CD4-positive, alpha-beta T cell treated with Interferon alpha-2 for 1 hour (primary cell): Measurements from ENCODE around the gene FBXL17.

Experiments
- DNase-seq, 2 donors: peaks; one replicate each; pipeline ENCODE4 v3.0.0-alpha.2; 2020 to 2022

The FBXL17 gene

DNA sequence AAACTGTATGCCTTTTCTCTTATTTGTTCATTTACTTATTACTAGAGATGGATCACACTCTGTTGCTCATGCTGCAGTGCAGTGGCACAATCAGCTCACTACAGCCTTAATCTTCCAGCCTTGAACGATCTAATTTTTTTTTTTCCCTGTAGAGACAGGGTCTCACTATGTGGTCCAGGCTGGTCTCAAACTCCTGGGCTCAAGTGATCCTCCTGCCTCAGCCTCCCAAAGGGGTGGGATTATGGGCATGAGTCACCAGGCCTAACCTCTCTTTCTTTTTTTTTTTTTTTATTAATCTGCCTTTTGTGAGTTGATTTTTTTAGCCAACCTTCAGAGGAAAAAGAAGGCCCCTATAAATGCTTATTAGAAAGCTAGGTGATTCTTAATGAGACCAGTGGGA, 303.0 kb downstream of the FBXL17 start:
- DNase-seq = no peak

DNA sequence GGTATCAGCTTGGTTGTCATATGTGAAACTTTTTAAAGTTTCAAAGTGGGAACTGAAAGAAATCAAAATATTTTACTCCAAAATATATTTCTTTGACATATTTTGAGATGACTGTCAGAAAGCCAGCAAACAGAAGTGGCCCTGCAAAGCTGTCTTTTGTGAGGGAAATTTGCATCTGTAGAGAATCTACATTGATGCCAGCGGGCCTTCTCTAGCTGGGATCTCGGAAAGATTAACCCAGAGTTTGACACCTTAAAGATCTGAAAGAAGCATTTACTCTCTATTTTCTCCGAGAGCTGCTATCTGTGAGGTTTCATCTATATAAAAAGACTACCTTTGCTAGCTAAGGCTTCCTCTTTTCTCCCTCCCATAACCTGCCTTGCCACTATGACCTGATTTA, 303.6 kb downstream of the FBXL17 start:
- DNase-seq = no peak

DNA sequence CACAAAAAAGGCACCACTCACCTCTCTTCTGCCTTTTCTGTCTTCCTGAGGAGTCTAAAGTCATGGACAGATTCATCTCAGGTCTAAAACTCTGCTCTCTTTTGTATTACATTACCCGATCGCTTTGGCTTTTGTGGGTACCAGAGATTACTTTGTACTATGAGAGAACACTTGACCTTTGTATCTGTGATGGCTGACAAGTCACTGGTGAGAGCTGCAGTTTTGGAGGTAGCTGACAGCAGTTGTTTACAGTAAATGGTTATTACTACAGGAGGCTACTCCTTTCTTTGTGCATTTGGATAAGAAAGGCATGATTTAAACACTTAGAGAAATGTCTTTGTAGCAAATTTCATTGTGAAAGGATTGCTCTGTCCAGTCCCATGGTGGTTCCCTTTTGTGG, 307.3 kb downstream of the FBXL17 start:
- DNase-seq = no peak

DNA sequence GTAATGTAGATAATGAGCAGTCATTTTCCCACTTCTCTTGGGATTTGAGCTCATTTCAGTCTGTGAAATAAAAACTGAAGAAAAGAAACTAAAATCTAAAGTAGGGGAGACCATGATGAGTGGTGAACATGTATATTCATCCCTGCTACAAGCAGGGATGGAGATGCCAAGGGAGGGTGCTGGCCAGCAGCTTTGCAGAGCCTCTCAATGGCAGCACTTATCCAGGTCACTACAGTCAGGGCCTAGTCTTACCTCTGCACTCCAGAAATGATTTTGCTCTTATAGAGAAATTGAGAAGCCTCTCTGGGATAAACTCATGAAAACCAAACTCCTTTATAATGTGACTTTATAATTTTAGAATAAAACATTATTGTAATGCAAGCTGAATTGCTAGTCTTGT, 317.6 kb downstream of the FBXL17 start:
- DNase-seq = no peak

DNA sequence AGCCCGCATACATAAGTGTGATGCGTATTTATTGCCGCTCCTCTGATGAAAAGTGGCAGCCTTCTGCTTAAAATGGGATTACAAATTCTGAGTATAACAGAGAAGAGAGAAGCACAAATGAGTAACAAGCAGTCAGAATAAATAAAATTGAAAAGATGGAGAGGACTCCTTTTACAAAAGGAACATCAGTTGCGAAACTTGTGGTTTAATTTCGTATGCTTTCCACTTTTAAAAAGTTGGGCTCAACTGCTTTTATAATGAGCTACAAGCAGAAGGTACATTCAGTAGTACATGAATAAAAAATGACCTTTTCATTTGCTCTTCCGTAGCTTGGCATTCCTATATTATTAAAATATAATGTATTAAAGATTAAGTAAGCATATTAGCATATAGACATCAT, 320.0 kb downstream of the FBXL17 start:
- DNase-seq = no peak

DNA sequence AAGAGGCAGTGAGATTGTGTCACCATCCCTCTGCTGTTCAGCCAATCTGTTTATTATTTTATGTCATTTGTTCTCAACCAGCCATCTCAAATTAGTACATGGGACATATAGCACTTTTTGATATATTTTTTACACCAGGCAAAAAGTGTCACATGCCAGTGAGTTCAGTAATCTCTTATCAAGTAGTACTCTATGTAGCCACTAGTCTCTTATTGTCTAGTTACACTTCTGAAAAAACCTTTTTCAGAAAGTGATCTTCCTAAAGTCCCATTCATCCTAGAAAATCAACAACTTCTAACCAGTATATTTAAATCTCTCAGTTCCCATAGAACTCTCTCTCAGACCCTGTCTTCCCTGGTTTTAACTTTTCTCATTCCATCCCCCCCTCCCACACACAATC, 321.6 kb downstream of the FBXL17 start:
- DNase-seq = no peak

DNA sequence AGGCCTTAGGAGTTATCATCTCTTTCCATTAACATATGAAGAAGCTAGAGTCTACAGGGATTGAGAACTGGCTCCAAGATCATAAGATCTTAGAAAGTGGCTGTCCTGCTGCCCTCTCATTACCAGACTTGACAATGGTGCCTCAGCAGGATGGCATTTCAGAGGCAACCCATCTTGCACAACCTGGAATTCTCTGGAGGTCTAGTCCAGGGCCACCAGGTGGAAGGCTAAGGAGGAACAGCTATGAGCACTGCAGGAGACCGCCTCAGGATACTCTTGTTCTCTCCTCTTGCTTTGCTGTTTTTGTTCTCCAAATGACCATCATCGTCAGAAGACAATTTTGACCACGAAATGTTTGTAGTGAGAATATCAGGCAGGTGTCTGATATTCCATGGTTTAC, 322.6 kb downstream of the FBXL17 start:
- DNase-seq = no peak

DNA sequence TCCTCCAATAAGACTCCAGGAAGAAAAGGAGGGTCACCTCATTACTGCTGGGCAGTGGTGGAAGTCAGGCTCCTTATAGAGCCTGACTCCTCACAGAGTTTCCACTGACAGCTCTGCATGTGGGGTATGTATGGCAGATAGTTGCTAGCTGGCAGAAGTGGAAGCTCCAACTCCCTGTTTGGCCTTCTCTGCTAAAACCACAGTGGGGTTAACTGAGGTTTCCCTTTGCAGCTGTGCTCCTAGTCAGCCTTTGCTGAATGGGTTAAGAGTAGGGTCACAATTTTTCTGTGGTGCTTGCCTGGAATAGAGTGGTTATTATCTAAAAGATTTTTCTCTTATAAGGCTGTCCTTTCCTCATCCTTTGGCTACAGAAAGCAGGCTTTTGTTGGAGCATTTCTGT, 327.5 kb downstream of the FBXL17 start:
- DNase-seq = no peak

DNA sequence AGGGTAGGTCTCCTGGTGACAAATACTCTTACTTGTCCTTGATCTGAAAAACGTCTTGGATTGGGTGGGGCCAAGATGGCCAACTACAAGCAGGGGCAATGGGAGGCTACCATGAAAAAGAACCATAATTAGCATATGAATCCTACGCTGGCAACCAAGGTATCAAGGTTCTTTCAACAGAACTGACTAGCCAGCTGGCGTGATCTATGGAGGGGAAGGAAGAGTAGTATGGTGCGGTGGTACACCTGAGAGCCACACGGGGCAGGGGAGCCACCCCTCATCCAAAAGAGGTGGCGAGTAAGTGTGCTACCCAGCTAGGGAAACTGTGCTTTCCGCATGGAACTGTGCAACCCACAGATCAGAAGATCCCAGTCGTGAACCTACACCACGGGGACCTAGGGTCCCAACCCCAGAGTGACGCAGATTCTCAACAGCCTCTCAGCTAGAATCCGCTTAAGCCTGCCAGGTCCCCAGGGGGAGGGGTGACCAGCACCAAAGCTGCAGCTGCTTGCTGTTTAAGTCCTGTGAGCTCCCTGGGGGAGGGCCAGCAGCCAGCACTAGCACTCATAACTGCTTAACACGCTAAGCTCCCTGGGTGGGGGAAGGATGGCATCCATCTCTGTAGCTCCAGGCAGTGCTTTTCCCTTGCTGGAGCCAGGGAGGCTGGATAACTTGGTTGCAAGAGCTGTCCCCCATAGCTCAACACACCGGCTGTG, 334.8 kb downstream of the FBXL17 start:
- no peak for DNase-seq

DNA sequence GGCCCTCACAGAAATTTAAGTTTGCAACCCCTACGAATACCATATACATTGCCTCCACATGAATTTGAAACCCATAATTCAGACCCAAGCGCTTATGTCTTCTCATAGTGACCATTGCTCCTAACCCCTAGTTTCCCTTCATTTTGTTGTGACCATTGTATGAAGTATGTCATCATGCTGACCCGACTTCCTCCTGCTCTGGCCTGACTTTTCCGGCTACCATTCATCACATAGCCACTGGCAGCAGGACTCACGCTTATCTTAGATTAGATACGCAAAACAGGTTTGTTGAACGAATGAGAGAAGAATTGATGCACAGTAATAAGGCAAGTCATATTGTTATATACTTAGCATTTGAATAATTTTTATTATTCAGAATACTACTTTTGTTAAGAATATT, 345.4 kb downstream of the FBXL17 start:
- no peak for DNase-seq

DNA sequence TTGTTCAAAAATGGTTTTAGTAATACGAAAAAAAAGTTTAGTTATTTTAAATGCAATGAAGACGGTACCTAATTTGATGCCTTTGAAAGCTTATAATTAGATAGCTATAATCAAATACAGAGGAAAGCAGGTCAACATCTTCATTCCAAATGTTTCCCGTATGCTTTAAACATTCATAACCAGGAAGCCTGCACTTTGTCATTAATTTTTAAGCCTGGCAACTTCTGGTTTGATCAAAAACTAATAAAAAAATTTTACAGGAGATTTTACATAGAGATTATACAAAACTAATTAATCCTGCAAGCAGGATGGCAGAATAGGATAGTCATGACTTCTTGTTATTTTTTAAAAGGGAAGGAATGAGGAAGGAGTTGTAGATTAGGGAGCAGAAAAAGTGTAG, 353.0 kb downstream of the FBXL17 start:
- DNase-seq = no peak

DNA sequence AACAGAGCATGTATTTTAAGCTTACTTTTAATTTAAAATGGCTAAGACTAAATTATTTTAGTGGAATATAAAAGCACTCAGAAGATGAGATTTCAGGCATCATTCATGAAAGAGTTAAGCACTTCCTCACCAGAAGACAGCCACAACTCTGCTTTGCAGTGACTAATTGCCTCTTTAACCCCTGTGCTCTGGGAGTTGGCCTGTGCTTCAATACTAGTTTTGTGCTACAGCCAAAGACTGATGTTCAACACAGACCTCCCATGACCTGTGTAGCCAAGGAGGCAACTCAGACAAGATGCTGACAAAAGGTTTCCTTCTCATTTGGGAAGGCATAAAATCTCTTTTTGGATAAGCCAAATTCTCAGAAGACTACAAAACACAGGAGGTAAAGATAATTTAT, 353.5 kb downstream of the FBXL17 start:
- DNase-seq = no peak

DNA sequence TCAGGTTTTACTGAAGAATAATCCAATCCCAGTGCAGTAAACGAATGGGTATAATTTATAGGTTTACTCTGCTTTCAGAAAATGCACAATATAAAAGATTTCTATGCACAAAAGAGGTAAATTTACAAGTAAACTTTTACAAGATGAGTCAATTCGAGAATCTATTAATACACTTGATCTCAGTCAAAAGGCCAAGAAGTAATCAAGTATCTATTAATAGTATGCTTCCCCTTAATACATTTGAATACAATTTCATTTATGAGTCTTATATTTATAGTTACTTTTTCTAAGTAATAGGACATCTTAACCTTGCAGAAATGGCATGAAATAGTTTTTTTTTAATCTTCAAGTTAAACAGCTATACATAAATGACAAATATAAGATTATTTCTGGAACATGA, 355.9 kb downstream of the FBXL17 start:
- DNase-seq = no peak

DNA sequence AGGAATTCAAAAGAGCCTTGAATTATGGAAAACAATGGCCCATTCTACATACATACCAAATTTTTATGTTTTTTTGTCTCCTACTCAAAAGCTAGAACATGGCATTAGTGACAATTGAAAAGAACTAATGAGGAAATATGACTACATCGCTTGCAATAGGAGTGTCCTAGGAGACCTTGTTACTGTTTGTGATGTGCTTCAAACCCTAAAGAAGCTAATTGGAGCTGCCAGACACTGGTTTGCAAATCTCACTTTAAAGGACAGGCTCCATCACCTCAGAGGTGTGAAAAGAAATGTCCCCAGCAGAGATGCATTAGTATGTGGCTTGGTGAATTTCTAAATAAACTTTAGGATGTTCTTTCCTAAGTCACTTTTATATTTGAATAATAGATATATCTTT, 356.9 kb downstream of the FBXL17 start:
- no peak for DNase-seq

DNA sequence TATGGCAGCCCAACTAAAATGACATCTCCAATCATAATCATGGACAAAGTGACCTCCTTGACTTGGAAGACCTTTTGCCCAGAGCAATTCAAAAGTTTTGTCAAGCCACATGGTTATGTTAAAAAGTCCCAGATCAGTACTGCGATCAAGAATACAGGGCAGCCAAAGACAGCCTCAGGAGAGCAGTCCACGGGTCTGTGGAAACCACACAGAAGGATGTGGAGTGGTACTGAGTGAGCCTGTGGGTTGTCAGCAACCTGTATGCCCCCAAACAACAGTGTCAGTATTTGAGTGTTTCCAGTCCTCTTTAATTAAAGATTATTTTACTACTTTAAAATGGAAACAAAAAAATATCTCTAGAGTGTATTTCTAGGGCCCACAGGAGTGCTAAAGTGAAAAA, 365.8 kb downstream of the FBXL17 start:
- DNase-seq = no peak

DNA sequence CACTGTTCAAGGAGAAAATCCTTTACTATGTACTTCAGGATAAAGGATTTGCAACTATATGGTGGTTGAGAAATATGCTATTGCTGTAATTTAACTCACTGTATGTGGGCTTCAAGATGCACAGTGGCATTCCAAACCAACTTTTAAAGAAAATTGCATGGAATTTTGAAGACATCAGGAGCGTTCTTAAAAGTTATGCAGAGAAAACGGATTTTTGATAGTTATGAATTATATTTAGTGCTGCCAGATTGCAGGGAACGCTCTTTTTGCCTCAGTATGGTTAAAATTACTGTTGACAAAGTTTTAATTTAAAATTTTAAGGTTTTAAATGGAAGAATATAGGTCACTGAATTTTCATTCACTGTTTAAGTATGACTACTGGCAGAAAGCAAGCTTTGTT, 375.1 kb downstream of the FBXL17 start:
- DNase-seq = no peak

DNA sequence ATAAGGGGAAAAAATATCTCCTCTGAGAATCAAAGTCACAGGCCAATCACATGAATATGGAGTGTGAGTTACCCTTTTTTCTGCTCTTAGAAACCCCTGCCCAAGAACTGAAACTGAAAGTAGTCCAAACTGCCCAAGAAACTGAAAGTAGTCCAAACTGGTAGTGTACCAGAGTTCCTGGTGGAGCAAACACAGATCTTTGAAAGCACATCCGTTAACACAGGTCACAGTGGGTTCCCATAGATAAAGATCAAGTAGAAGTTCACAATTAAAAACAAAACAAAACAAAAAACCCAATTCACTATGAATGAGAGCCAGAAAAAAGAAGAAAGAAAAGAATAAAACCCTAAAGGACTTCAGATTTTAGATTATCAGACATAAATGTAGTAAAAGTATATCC, 378.7 kb downstream of the FBXL17 start:
- peak in 1 of 2 donors; percentile 62 for DNase-seq

DNA sequence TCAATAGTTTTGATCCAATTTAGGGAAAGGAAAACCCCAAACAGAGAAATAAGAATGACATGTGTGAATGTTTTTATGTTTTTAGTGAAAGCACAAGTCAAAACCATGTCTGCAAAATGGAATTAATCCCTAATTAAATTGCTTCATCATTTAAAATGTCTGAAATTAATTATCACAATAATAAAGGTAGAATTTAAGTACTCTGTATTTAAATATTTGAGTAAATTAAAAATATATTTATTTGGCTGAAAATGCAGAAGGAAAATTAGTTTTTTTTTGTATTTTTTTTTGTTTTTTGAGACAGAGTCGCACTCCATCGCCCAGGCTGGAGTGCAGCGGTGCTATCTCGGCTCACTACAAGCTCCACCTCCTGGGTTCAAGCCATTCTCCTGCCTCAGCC, 380.7 kb downstream of the FBXL17 start:
- DNase-seq = no peak

DNA sequence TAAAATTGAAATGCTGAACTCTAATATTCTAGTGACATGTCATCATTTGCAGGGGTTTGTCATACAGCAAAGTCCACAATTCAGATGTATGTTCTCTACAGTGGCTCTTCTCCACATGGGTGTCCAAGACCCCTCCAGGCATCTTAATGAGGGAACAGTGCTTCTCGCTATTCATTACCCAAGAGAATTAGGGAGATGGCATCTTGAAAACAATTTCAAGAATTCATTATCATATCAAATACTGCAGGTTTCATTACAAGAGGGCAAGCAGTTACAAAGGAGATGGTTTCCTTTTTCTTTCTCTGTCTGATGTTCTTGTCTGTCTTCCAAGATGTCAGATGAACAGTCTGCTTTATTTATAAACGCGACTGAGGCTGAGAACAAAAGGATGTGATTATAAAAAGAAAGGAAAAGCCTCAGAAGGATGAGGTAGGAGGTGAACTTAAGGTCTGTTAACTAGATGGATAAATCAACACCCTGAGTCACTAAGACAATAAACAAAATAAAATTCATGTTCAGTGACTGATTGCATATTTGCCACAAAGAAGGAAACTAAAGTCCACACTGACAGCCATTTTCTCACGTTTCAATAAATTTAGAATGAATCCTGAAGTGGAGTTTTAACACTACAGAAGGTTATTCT, 384.4 kb downstream of the FBXL17 start:
- DNase-seq = no peak

DNA sequence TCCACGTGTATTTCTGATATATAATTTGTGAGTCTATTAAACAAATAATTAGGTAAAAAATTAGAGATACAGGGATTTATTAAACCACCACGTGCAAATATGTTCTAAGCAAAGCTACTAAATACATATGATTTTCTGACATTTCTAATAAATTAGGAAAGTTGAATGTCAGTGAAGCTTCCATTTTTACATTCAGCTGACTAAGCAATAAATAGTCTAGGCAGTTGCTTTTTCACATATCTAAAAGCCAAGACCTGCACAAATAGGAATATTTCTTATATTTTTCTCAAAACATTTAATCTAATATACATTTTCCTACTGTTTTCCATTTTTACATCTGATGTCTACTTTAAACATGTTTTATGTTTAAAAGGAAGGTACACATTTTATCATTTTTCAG, 388.6 kb downstream of the FBXL17 start:
- no peak for DNase-seq

DNA sequence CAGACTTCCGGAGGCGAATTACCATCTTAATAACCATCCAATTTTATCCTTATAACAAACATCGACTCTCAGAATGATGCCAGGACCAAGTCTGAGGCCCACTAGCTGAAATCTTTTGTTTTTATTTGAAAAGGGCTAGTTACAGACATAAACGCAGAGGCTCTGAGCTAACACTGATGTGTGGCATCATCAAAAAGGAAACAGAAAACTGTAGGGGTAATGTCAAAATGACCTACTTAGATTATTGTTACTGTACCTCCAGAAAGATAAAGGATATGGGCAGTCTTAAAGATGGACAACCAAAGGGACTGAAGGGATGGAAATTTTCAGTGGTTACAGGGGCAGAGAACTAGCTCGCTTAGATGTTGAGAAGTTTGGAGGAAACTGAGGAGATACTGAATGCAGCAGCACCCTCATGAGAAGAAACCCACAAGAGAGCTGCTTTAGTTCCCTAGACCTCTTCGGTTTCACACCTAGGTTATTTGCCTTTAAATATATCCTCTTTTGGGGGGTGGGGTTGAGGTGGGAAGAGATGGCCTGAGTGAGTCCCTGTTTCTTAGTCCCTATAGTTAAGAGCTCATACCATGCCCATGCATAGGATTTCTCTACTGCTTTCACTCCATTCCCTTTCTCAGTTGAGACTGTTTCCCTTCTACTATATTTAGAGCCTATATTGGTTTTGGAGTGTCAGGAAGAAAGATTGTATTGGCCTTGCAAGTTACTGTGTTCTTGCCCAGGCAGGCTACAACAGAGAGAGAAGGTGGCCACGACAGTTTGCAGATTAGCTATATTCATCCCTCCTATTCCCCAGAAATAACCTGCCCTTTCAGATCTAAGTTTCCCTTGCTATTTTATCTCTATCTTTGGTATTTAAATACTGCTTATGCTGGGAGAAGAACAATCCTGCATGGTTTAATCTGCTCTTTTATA, 390.8 kb downstream of the FBXL17 start:
- peak in 1 of 2 donors; percentile 17 for DNase-seq

DNA sequence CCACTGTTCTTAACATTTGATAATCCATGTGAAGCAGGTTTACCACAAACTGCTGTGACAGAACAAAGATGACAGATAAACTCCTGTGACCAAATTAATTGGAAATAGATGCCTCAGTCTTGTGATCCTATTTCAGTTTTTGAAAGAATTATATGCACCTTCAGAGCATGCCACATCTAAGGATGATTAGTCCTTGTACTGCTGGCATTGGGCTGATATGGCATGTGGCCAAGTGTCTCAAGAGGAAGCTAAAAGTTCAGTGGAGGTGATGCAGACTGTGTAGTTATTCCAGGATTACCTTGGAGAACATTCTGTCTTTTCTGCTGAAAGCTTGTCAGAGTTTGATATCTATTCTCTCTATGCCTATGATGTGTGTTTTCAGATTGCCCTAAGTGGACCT, 396.8 kb downstream of the FBXL17 start:
- DNase-seq = no peak

DNA sequence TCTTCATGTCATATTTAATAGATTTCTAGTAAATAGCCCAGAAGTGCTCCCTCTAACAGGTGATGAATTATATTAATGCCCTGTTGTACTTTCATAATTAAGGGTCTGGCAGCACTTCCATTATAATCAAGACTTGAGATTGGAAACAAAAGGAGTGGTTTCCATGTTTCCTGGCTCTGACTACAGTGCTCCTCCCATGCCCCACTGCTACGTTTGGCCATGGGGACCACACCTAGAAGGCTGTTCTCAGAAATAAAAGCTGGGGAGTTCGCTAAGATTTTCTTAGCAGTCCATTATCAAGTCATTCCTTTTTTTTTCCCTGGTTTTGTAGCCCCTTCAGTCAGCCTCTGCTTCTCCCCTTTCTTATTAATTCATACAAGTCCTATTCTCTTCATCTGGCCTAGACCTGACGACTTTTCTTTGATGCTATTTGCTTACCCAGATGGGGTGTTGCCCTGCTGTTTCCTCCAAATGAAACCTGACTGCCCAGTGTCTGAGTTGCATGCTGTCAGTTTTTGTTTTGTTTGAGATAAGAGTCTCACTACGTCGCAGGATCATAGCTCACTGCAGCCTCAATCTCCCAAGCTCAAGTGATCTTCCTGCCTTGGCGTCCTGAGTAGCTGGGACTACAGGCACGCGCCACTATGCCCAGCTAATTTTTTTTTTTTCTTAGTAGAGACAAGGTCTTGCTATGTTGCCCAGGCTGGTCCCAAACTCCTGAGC, 399.0 kb downstream of the FBXL17 start:
- DNase-seq = no peak
